Vagina (tissue), 2 donors: ENCODE results near the gene TTLL9. TPM values are rescaled to one million over a fixed set of nuclear protein-coding genes. Genes with fewer than 3 reads are reported as not detected.

ENCODE experiments used
- DNase-seq, 2 donors: peaks; one replicate each; pipeline ENCODE4 v3.0.0-alpha.2; 2017; ENCODE audit errors: extremely low spot score in 2 of 2
- H3K27ac ChIP-seq: fragments of 200-600 bp; sonication (generic); one replicate; pipeline ENCODE4 v1.5.1; 2019
- H3K27me3 ChIP-seq: fragments of 200-600 bp; sonication (generic); one replicate; pipeline ENCODE4 v1.5.1; 2019
- H3K36me3 ChIP-seq, 2 donors: fragments of 200-600 bp; sonication (generic); one replicate each; pipeline ENCODE4 v1.5.1; 2017 to 2019
- H3K4me1 ChIP-seq: fragments of 200-600 bp; sonication (generic); one replicate; pipeline ENCODE4 v1.5.1; 2019
- H3K4me3 ChIP-seq, 2 donors: fragments of 200-600 bp; sonication (generic); 1 replicate in 1 of 2; 2 replicates in 1 of 2; pipeline ENCODE4 v1.5.1; 2016 to 2019
- H3K9me3 ChIP-seq: fragments of 200-600 bp; sonication (generic); one replicate; pipeline ENCODE4 v1.5.1; 2019
- CTCF ChIP-seq, 3 experiments: fragments of 450-650 bp in 2 of 3; fragments of 200-600 bp in 1 of 3; sonication (generic) in 1 of 3; IDR thresholded peaks; one replicate each; pipeline ENCODE4 v1.5.1; 2017 to 2019; ENCODE audit warnings: antibody characterized with exemption in 3 of 3, mild to moderate bottlenecking in 2 of 3, moderate library complexity in 2 of 3
- POLR2A ChIP-seq, 2 donors: fragments of 450-650 bp; IDR thresholded peaks; one replicate each; pipeline ENCODE4 v1.6.1; 2017; ENCODE audit warnings: antibody characterized with exemption in 2 of 2, mild to moderate bottlenecking in 2 of 2, moderate library complexity in 2 of 2
- POLR2AphosphoS5 ChIP-seq, 2 donors: sonication (generic); formaldehyde crosslinking; IDR thresholded peaks; one replicate each; pipeline ENCODE4 v1.9.0; 2017; ENCODE audit warnings: antibody characterized with exemption in 2 of 2, mild to moderate bottlenecking in 2 of 2, low read depth in 1 of 2; ENCODE audit not compliant: insufficient read depth in 1 of 2
- intact Hi-C: fragments of 100-400 bp; cut with DNase I; formaldehyde crosslinking; loops from one replicate; pipeline ENCODE4 v1.15.1; 2023
- total RNA-seq: library from RNA; depleted of rRNA; stranded (reverse); fragments of >200 nt; gene quantifications from one replicate; pipeline ENCODE4 v1.2.3, GENCODE V29; 2016

Gene TTLL9
- total RNA-seq, 1 donor from 2014 or later: not detected

DNA sequence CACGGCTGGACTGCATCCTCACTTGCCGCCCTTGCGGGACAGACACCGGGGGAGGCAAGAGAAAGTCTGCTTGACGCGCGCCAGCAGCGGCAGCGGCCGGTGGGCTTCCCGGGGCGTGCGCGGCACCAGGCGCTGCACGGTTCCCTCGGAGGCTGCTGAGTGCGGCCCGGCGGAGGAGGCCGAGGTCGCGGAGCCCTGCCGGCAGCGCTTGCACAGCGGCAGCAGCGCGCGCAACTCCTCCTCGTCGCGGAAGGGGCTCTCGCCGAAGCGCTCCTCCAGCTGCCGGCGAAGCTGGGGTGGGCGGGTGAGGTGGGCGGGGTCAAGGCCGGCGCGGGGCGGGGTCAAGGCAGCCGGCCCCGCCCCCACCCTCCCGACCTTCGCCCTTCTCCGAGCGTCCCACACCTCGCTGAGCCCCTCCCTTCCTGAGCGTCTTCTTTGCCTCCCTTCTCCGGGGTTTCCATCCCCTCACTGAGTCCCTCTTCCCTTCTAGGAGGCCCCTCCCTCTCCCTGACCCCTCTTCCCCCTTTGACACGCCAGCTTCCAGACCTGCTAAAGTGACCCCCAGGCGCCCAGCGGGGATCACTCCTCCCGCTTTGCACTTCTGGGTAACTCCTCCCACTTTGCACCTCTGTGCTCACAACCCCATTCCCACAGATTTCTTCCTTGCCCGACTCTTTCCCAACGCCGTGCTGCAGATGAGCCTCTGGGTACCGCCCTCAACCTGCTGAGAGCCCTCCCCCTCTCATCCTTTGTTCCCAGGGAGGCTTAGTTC, 8.9 kb upstream of the TTLL9 start:
- no peak overlapping the region for H3K27ac ChIP-seq
- no peak for TF ChIP-seq CTCF (IDR thresholded peaks at IDR 0.05)
- no peak for TF ChIP-seq POLR2A (IDR thresholded peaks at IDR 0.05)
- TF ChIP-seq POLR2AphosphoS5 (IDR thresholded peaks at IDR 0.05; ENCODE audit: insufficient read depth in 1 of 2, low read depth in 1 of 2): no peak
- intact Hi-C loops: no loop called here
- H3K4me3 ChIP-seq: peak overlapping the region; percentile 54 to 84
- H3K27me3 ChIP-seq: no peaks in the 10 kb centered on the region
- H3K36me3 ChIP-seq: no peaks in the 10 kb centered on the region
- no peaks in the 10 kb centered on the region for H3K9me3 ChIP-seq
- peaks cover 15% of the 10 kb centered on the region for H3K4me1 ChIP-seq
- no peak for DNase-seq

- DNase-seq: no peak
- TF ChIP-seq POLR2A (IDR thresholded peaks at IDR 0.05): no peak
- TF ChIP-seq POLR2AphosphoS5 (IDR thresholded peaks at IDR 0.05; ENCODE audit: insufficient read depth in 1 of 2, low read depth in 1 of 2): no peak
- TF ChIP-seq CTCF (IDR thresholded peaks at IDR 0.05): no peak
- Histone ChIP-seq H3K36me3 (no peaks in the 10 kb centered on the region), H3K27me3 (no peaks in the 10 kb centered on the region), H3K4me1 (peaks cover 15% of the 10 kb centered on the region), H3K9me3 (no peaks in the 10 kb centered on the region), H3K4me3 (no peak overlapping the region), H3K27ac (no peak overlapping the region)
- intact Hi-C loops: no loop called here
Measured at GRCh38 chr20:31862157-31862470, 8.3 kb upstream of the TTLL9 start.

DNA sequence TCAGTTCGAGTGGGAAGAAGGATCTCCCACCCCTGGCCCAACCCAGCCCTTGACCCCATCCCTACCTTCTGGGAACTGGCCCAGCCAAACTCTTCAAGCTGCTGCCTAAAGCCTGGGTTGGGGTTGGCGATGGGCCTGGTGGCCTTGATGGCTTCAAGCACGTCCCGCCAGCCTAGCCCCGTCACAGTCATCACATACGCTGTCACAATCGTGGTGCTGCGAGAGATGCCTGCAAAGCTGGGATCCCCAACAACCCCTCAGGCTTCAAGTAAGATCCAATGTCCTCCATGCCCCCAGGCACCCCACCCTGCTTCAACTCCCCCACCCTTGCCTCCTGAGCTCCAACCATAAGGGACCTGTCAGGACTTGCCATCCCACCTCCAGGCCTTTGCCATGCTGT, 7.9 kb upstream of the TTLL9 start:
- no peaks in the 10 kb centered on the region for H3K36me3 ChIP-seq
- intact Hi-C loops: no loop called here
- TF ChIP-seq POLR2A (IDR thresholded peaks at IDR 0.05) (no peak), POLR2AphosphoS5 (IDR thresholded peaks at IDR 0.05; ENCODE audit: insufficient read depth in 1 of 2, low read depth in 1 of 2) (no peak), CTCF (IDR thresholded peaks at IDR 0.05) (no peak)
- H3K4me1 ChIP-seq: peaks cover 15% of the 10 kb centered on the region
- no peaks in the 10 kb centered on the region for H3K27me3 ChIP-seq
- H3K27ac ChIP-seq: no peak overlapping the region
- H3K9me3 ChIP-seq: no peaks in the 10 kb centered on the region
- no peak for DNase-seq
- H3K4me3 ChIP-seq: no peak overlapping the region

DNA sequence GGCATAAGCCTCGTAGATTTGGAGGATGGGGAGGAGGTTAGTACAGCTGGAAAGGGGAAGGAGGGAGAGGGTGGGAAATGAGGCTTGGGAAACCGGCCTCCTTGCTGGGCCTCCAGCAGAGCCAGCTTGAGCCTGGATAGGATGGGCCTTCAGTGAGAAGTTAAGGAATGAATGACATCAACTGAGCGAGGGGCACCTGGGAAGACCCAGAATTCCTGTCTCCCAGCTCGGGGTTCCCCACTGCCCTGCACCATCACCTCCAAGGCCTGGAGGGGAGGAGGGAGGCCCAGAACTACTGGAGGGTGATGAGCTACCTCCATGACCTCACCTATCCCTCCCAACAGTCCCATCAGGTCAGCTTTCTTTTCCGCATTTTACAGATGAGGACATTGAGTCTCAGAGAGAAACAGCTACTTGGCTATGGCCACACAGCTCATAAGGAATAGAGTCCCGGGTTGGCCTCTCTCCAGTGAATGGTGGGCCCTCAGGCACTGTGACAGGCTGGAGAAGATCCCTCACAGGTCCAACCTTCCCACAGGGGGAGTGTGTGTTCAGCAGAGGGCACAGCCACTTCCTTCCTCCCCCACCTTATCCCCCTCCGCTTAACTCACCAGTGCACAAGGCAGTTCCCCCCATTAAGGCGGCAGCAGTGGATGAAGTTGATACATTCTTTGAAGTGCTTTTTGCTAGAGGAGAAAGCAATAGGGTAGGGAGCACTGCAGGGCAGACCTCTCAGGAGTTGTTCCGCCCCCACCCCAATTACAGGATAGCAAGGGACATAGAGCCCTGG, 6.9 kb upstream of the TTLL9 start:
- intact Hi-C loops: no loop called here
- no peak overlapping the region for H3K27ac ChIP-seq
- H3K4me3 ChIP-seq: no peak overlapping the region
- H3K36me3 ChIP-seq: no peaks in the 10 kb centered on the region
- no peaks in the 10 kb centered on the region for H3K9me3 ChIP-seq
- peaks cover 15% of the 10 kb centered on the region for H3K4me1 ChIP-seq
- no peaks in the 10 kb centered on the region for H3K27me3 ChIP-seq
- no peak for DNase-seq
- no peak for TF ChIP-seq POLR2A (IDR thresholded peaks at IDR 0.05)
- no peak for TF ChIP-seq POLR2AphosphoS5 (IDR thresholded peaks at IDR 0.05; ENCODE audit: insufficient read depth in 1 of 2, low read depth in 1 of 2)
- TF ChIP-seq CTCF (IDR thresholded peaks at IDR 0.05): no peak
